IPS-18c (cell line): Measurements from ENCODE around the gene TRA2A.

Experiments used
- H3K4me3 ChIP-seq: 2 replicates; pipeline ENCODE4 v1.7.0; 2013; ENCODE audit warnings: low read depth, mild to moderate bottlenecking, low read length, moderate library complexity; ENCODE audit not compliant: insufficient read depth
- H3K9me3 ChIP-seq: one replicate; pipeline ENCODE4 v1.6.1; 2013; ENCODE audit warnings: mild to moderate bottlenecking, low read length, moderate library complexity; ENCODE audit not compliant: control insufficient read depth, insufficient read depth

TRA2A gene

DNA sequence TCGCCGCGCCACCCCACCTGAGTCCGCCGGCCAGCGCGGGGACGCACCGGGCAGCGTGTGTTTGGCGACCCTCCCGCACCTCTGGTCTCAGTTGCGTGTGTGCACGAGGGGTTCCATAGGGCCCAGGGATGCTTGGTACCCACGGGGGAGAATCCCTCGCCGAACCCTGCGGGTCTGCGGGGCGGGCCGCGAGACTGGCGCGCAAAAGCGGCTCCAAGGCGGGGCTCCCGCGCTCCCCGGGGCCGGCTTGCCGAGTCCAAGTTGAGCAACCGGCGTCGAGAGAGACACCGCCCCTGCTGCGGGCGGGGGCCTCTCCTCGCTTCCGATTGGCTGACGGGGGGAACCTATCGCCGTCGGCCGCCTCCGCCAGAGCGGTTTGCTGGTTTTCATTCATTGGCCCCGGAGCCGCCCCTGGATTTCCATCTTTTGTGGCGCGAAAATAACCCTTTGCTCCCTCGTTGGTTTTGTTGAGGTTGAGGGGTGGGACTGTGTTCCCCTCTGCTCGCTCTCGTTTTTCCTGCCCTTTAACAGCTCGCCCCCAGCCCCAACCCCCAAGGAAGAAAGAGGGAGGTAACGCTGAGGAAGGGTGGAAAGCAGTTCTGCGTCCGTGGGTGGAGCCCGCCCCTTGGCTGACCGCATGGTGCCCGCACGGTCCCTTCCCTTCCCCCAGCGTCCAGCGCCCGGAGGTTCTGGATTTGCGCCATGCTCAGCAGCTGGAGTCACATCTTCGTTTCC, 57.5 kb downstream of the TRA2A start:
- no peaks in the 10 kb centered on the region for H3K9me3 ChIP-seq
- peak overlapping the region; percentile 78 for H3K4me3 ChIP-seq

DNA sequence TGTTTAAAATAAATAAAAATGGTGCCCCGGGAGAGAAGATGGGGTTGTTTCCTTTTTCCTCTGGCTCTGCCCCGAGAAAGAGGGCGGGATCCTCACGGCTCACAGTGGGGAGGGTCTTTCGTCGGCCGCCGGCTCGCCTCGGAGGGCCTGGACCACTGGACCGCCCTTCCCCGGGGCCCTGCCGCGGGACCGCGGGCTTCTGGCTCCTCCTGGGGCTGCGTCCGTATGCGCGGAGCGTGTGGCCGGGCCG, 58.0 kb downstream of the TRA2A start:
- no peaks in the 10 kb centered on the region for H3K9me3 ChIP-seq
- H3K4me3 ChIP-seq = peak overlapping the region; percentile 78

DNA sequence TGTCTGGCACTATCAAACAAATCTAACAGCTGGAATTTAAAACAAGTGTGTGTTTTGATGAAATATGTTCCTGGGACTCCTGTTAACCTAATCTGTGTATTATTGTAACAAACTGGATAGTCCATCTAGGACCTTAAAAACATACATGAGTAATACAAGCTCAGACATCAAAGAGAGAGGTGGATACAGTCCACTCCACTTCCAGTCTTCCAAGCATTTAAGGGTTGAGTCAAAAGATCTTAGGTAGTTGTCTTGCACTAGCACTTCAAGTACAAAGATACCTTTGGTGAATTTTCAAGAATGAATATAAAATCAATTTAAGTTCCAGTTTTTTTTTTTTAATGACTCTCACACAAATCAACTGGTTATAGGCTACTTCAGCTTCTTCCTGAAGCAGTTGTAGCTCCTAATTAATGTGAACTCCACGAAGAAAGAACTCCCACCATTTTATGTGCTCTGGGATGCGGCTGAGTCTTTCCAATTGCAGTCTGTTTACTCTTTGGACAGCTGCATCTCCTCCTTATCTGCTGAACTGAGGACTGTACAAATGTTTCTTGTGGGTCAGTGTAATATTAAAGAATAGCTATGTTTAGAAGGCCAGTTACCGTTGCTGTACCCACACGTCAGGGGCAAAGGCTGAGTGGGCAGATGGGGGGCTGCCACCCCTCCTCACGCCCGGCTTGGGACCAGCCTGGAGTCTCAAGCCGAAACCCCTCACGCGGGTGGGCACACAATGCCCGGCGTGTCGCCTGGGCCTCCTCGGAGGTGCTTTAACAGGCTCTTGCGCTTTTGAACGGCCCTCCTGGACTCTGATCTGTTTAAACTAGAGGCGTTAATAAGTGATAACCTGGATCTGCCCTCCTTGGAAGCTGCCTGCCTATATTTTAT, 58.6 kb downstream of the TRA2A start:
- H3K9me3 ChIP-seq = no peaks in the 10 kb centered on the region
- peak overlapping the region; percentile 78 for H3K4me3 ChIP-seq

DNA sequence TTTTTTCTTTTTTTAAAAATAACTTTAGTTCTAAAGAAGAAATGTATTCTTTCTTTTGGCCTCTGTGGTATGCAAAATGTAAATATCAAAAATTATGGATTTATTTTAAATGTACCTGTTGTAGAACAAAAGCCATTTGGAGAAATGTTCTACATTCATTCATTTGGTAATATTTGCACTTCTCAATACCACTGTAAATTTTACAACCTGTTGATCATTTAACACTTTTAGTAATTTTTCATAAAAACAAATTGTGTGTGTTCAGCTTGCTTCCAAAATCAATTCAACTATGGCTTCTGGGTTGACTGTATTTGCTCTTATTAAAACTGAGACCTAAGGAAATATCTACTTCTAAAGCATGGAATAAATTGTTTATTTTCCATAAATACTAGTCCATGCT, 59.2 kb downstream of the TRA2A start:
- no peaks in the 10 kb centered on the region for H3K9me3 ChIP-seq
- H3K4me3 ChIP-seq = peak overlapping the region; percentile 78; the same call in 1 of the 2 replicates

DNA sequence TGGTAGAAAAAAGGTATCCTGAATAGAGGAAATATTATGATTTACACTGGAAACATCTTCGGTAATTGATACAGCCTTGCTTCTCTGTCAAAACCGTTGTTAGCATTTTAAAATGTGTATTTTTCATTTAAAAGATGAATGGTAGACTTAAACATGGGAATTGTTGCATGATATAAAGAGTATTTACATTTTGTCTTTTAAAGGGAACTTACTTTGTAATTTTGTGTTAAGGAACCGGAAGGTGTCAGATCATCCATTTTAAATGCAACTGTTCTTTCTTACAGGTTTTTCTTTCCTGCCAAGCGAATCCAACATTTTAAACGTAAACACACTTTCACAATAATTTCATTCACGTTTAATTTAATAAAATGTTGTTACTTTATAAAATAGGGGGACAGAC, 59.7 kb downstream of the TRA2A start:
- Histone ChIP-seq H3K9me3 (no peaks in the 10 kb centered on the region), H3K4me3 (peak overlapping the region; percentile 71; the same call in 1 of the 2 replicates)

DNA sequence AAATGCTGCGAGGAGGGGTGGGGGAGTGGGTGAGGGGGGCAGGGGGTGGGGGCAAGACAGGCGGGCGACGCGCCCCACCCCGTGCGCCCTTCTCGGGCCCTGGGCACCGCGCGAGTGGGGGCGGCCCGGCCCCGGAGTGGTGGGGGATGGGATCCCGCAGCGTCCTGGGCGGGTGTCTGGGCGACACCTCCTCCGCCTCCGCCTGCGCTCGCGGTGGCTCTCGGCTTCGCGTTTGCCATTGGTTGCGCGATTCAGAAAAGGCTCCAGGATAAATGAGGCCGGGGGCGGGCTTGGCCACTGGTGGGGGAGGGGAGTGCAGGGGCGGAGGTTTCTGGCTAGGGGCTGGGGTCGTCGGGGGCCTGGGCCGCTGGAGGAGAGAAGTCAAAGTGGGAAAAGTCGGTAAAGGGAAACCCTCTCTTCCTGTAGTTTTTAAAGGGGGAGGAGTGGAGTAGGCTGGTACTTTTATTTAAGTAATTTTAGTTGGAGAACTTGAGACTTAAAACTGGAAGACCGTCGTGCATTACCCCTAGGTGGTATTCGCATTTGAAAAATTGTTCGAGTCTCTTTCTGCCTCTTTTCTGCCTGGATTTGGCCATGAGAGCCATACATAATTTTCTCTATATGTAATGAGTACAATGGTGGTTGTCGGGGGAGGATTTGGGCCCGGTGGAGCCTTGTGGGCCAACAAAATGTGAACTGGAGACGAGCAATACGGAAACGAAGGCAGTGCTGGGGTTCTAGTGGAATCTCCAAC, 60.5 kb downstream of the TRA2A start:
- Histone ChIP-seq H3K4me3 (peak overlapping the region; percentile 90), H3K9me3 (no peaks in the 10 kb centered on the region)

DNA sequence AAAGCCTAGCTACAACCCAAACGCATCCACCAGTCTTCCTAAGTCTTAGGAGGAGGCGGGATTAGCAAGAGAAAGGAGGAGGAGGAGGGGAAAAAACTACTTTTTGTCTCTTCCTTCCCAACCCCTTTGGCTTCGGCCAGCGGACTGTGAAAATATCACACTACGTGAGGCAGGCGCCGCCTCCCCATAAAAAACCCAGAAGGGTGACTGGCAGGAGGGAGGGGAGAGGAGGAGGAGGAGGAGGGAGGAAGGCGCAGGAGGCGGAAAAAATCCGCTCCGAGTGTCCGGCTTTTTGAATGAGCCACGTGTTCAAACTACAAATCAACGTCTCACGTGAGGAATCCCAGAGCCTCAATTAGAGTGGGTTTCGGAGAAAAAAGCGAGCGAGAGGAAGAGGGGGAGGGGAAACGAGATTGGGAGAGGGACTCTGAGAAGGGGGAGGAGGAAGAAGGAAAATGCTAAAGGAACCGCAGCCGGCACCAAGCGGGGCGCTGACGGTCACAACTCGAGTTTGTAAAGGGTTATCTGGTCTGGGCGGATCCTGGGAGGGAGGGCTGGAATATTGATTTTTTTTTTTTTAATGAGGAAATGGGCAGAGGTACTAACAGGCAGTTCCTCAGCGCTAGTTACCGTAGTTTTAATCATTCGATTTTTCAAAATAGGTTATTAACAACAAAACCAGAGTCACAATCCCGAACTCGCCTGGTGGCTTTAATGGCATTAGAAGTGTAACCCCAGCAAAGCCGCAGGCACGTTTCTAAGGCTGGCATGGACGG, 61.3 kb downstream of the TRA2A start, which contains the start of gene IGF2BP3:
IGF2BP3 (minus strand) TSS at position 162 of the 776 bp plus-strand sequence. CDS start 381 bp downstream, outside the sequence.
- Histone ChIP-seq H3K4me3 (peak within 1 kb of the TSS; percentile 90), H3K9me3 (no peaks in the 10 kb centered on the region)

DNA sequence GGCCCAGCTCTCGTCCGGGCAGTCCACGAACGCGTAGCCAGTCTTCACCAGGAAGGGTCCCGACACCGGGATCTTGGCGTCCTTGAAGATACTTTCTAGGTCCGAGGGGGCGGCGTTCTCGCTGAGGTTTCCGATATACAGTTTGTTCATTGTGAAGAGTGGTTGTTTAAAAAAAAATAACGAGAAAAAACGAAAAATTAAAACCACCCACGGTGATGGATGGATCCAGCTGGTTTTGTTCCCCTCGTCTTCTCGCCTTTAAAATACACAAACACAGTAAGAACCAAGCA, 61.9 kb downstream of the TRA2A start:
- H3K4me3 ChIP-seq = peak overlapping the region; percentile 90
- H3K9me3 ChIP-seq = no peaks in the 10 kb centered on the region

DNA sequence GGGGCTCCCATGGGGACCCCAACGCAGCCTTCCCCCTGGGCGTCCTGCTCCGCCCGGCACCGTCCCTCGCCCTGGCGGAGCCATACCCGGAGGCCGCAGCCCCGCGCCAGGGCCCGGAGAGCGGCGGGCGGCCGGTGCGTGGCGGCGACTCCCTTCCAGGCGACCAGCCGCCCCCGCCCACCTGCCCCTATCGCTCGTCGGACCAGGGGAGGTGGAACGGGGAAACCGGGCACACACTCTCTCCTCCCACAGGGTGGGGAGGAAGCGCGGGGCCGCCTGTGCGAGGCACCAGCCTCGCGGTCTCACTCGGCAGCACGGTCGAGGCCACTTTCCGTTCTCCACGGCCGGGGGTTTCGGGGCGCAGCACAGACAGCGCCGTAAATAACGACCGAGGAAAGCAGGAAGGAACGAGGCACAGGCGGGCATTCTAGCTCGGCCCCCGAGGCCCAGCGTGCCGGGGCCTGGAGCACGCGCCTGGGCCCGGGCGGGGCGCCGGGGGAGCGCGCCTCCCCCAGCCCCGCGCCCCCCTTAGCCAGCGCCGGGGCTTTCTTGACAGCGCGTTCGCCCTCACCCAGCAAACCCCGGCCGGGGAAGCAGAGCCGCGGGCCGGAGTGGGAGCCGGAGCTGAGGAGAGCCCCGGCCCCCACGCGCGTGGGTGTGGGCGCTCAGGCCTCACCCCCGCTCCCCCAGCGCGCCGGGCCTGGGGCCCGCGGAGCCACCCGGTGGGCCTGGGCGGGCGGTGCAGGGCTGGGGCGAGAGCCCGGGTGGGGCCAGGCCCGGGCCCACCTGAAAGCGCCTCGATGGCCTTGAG, 62.4 kb downstream of the TRA2A start:
- Histone ChIP-seq H3K9me3 (no peaks in the 10 kb centered on the region), H3K4me3 (peak overlapping the region; percentile 90)

DNA sequence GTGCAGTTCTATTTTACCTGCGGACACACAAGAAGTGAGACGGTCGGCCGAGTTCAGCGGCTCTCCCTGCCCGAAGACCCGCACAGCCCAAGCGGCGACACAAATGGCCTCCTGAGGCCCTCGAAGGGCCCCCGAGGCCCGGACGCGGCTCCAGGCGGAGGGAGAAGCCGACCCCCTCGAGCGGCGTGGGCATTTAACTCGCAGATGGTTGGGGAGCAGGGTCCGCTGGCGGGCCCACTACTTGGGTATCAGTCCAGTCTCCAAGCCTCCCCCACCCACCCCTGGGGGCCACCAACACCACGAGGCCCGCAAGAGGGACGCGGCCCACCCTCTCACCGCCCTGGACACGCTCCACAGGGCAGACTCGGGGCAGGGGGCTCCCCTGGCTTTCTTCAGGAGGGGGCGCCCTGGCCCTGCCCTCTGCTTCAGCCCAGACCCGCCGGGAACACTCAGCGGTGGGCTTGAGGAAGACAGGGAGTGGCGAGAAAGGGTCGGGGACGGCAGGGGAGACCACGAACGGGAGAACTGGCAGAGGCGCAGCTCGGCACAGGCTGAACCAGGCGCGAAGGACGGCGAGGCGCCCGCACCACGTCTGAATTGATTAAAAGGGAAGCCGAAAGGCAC, 63.1 kb downstream of the TRA2A start:
- no peaks in the 10 kb centered on the region for H3K9me3 ChIP-seq
- H3K4me3 ChIP-seq = peak overlapping the region; percentile 90

DNA sequence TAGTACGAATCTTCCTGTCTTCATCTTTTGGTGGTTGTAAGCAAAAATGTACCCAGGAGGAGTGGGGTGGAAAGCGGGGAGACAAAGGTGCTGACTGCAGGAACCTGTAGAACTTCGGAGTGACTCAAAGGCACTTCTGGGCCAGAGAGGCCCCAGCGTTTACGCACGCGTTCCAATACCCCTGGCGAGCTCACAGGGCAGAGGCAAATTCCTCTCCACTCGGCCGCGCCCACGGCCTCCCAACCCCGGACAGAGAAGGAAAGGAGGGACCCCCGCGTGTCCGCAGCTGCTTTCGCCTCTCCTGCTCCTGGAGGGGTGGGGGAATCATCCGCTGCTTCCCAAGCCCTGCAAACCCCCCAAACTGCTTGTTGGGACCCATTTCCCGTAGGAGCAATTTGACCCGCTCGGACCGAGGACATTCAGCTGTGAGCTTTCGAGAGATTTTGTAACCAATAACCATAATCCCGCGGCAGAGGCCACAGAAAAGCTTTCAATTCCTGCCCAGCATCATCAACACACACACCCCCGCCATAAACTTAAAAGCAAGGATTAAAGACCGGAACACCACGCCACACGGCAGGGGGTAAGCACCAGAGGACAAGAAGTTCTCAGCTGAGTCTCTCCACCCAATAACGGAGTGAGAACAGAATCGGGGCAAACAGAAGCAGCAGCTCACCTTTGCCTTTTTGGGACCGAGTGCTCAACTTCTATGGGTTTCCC, 63.8 kb downstream of the TRA2A start:
- Histone ChIP-seq H3K4me3 (peak overlapping the region; percentile 90), H3K9me3 (no peaks in the 10 kb centered on the region)

DNA sequence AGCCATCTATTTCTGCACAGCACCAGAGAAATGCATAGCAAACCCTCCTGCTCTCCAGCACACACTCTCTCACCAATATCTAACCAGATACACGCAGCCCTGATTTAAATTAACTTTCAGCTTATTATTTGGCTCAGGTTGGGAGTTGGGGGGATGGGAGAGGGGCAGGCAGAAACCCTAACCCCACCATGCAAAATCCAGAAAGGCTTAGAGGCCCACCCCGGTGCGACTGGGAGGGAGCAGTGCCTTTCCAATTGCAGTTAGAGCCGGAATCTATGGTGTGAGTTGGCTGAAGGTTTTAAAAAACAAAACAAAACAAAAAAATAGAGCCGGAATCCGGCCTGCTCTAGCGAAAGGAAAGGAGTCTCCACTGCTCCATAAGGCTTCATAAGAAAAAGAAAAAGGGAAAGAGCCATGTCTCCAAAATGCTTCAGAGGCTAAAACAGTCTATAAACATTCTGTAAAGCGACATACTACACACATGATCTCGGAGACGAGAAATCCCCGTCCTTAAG, 64.4 kb downstream of the TRA2A start:
- H3K4me3 ChIP-seq = peak overlapping the region; percentile 90

DNA sequence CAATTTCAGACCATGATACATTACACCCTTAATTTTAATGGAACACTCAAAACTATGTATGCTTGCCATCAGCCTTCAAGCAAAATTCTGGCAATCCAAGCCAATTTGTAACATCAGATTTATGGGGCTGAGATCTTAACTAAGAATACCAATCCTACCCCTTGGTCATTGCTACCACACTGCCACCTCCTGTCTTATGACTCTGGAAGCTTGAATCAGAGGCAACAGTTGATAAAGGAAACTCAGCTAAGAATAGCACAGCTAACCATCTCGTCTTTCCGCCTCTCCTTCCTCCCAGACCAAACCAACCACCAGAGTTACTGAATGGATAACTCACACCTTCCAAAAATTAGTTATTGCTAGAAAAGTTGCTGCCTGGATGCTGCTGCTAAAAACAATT, 68.9 kb downstream of the TRA2A start:
- Histone ChIP-seq H3K4me3 (no peak overlapping the region), H3K9me3 (no peaks in the 10 kb centered on the region)

More for the DNA sequence above, 64.4 kb downstream of the TRA2A start:
- no peaks in the 10 kb centered on the region for H3K9me3 ChIP-seq

DNA sequence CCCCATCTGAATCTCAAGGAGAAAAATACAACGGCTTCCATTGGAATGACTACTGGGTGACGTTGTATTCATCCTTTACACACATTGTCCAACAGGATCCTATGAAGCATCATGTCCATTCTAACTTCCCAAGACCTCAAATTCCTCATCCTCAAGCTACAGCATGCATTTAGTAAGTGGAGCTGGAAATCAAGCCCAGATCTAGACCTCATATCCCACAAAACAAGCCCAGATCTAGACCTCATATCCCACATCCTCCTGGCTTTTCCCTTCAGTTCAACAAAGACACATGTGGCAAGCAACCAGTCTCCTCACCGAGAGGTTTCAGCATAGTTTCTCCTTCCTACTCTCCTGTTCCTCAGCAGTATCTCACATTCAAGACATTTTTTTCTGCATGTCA, 73.7 kb downstream of the TRA2A start:
- no peaks in the 10 kb centered on the region for H3K9me3 ChIP-seq
- no peak overlapping the region for H3K4me3 ChIP-seq

DNA sequence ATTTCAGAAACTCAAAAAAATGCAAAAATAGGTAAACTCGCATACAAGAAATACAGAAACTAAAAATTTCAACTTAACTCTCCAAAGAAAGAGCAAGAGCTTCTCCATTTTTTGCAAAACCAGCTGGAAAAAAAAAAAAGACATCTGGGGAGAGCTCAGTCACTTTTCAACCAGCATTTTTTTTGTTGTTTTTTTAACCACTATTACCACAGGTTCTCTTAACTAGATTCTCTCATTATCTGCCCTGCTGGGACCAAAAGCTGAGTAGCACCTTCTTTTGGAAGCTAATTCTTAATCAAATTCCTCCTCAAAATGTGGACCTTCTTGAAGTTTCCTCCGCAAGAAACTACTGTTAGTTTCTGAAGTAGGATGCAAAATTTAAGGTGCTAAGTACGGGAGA, 75.7 kb downstream of the TRA2A start:
- Histone ChIP-seq H3K4me3 (no peak overlapping the region), H3K9me3 (no peaks in the 10 kb centered on the region)
